ENCODE data around the gene ARHGEF1.

DNA sequence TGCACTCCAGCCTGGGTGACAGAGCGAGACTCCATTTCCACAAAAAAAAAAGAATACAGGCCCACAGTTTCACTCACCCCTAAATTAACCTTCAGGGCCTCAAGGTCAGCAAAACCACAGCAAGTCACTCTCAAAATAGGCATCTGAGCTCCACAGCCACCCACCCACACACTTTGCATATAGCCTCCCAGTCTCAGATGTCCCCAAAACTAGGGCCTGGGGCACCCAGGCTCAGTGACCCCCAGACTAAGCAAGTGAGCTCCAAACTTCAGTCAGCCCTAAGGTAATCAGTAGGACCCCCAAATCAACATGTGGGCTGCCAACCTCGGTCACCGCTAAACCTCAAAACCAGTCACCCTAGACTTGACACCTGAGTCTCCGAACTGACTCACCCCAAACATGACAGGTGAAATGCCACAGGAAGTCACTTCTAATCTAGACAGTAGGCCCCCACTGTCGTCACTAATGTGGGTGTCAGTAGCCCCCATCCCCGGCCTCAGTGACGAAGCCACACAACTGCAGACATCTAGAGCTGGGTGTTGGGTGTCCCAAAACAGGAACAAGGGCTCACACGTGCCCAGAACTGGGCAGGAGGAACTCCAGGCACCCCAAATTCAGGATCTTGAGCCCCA is 62.3 kb downstream of the ARHGEF1 start:
- TF ChIP-seq CTCF (IDR thresholded peaks at IDR 0.05) (no peak), POLR2A (IDR thresholded peaks at IDR 0.05) (no peak)
